Tibial nerve (tissue), 4 donors: ENCODE measurements around the gene PICK1. TPM values are rescaled to one million over a fixed set of nuclear protein-coding genes. Genes with fewer than 3 reads are reported as not detected.
"Not testable (repeated sequence)": the region's sequence is repeated elsewhere in the genome, so short reads cannot be mapped to it uniquely, and the experiment has no call there.

Experiments
- DNase-seq, 2 donors: peaks; one replicate each; pipeline ENCODE4 v3.0.0-alpha.2; 2019; ENCODE audit warnings: low spot score in 2 of 2
- H3K27ac ChIP-seq, 4 donors: fragments of 200-600 bp; sonication (generic) in 3 of 4; one replicate each; pipeline ENCODE4 v1.5.1; 2017 to 2019; ENCODE audit warnings: mild to moderate bottlenecking in 1 of 4
- H3K27me3 ChIP-seq, 2 donors: fragments of 200-600 bp; sonication (generic) in 1 of 2; one replicate each; pipeline versions ENCODE4 v1.5.1 to v1.6.0; 2017 to 2019
- H3K36me3 ChIP-seq, 3 donors: fragments of 200-600 bp; sonication (generic); one replicate each; pipeline ENCODE4 v1.5.1; 2018 to 2019
- H3K4me1 ChIP-seq, 4 donors: fragments of 200-600 bp; sonication (generic) in 3 of 4; one replicate each; pipeline ENCODE4 v1.5.1; 2017 to 2019
- H3K4me3 ChIP-seq, 4 donors: fragments of 200-600 bp; sonication (generic) in 3 of 4; one replicate each; pipeline ENCODE4 v1.5.1; 2017 to 2019; ENCODE audit warnings: mild to moderate bottlenecking in 1 of 4, moderate library complexity in 1 of 4
- H3K9me3 ChIP-seq, 4 donors: fragments of 200-600 bp; sonication (generic) in 3 of 4; one replicate each; pipeline ENCODE4 v1.5.1; 2017 to 2019
- EP300 ChIP-seq, 2 donors: sonication (generic); formaldehyde crosslinking; IDR thresholded peaks; one replicate each; pipeline ENCODE4 v1.6.1; 2017; ENCODE audit warnings: antibody characterized with exemption in 2 of 2, mild to moderate bottlenecking in 1 of 2
- POLR2A ChIP-seq, 2 donors: fragments of 450-650 bp; IDR thresholded peaks; one replicate each; pipeline ENCODE4 v1.6.1; 2017; ENCODE audit warnings: antibody characterized with exemption in 2 of 2, mild to moderate bottlenecking in 2 of 2, moderate library complexity in 2 of 2
- WGBS, 2 donors: methylation state at CpG; one replicate each; pipeline ENCODE4 v1.1.5; 2018; 5-methylcytosine and 5-hydroxymethylcytosine counted together
- total RNA-seq, 4 donors: library from RNA; depleted of rRNA; stranded (reverse); fragments of >200 nt; gene quantifications; one replicate each; pipeline ENCODE4 v1.1.0, GENCODE V29; 2016
- TF ChIP-seq, protein P1 (sequence below), 5 experiments: fragments of 200-600 bp in 3 of 5; fragments of 450-650 bp in 2 of 5; sonication (generic) in 3 of 5; IDR thresholded peaks; one replicate each; pipeline ENCODE4 v1.5.1; 2016 to 2019; ENCODE audit warnings: antibody characterized with exemption in 5 of 5, mild to moderate bottlenecking in 3 of 5, moderate library complexity in 2 of 5

PICK1 gene
- total RNA-seq, 4 donors from 2014 or later, result 32.1 to 49.8 (median 44.2) TPM

DNA sequence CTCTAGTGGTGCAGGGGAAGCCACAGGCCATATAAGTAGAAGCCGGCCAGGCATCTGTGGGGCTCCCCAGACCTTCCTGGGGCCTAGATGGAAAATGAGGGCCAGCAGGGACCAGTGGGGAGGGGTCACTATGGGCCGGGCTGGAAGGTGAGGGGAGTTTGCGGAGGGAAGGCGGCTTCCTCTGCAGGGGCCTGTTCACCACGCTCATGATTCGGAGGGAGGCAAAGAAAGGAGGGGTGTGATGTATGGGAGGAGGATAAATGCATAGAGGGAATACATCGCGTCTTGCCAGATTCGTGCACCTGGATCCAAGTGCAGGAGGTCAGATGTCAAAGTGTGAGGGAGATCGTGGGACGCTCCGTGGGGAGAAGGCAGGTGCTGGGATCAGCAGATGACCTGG is 19.9 kb downstream of the PICK1 start:
- Histone ChIP-seq H3K4me1 (peaks cover 0 to 45% (median 11%) of the 10 kb centered on the region in 4 donors), H3K9me3 (no peaks in the 10 kb centered on the region), H3K27ac (no peak overlapping the region), H3K4me3 (no peak overlapping the region), H3K27me3 (peaks cover 0 to 14% of the 10 kb centered on the region in 2 donors), H3K36me3 (peaks cover under 1 to 36% (median 7%) of the 10 kb centered on the region in 3 donors)
- WGBS, 2 donors, result 76 to 79% methylated on average over 12 of the region's 12 CpGs
- TF ChIP-seq EP300 (IDR thresholded peaks at IDR 0.05), result no peak
- TF ChIP-seq, protein P1, sequence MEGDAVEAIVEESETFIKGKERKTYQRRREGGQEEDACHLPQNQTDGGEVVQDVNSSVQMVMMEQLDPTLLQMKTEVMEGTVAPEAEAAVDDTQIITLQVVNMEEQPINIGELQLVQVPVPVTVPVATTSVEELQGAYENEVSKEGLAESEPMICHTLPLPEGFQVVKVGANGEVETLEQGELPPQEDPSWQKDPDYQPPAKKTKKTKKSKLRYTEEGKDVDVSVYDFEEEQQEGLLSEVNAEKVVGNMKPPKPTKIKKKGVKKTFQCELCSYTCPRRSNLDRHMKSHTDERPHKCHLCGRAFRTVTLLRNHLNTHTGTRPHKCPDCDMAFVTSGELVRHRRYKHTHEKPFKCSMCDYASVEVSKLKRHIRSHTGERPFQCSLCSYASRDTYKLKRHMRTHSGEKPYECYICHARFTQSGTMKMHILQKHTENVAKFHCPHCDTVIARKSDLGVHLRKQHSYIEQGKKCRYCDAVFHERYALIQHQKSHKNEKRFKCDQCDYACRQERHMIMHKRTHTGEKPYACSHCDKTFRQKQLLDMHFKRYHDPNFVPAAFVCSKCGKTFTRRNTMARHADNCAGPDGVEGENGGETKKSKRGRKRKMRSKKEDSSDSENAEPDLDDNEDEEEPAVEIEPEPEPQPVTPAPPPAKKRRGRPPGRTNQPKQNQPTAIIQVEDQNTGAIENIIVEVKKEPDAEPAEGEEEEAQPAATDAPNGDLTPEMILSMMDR (IDR thresholded peaks at IDR 0.05), result no peak
- TF ChIP-seq POLR2A (IDR thresholded peaks at IDR 0.05), result no peak
- no peak for DNase-seq

DNA sequence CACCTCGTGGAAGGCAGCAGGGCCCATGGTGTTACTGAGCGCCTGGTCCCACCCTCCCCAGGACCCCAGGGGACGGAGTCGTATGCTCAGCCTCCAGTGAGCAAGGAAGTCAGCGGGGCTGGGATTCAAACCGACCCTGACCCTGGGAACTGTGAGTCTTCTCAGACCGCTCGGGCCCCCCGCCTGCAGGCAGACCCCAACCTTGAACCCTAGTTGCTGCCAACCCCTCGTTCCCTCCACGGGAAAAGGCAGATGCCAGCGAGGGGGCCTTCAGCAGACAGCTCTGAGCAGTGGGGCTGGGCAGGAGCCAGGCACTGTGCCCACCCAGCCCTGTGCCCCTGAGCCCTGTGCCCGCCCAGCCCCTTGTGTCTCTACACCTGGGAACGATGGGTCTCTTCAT is 20.4 kb downstream of the PICK1 start:
- Histone ChIP-seq H3K4me3 (no peak overlapping the region), H3K9me3 (no peaks in the 10 kb centered on the region), H3K27me3 (peaks cover 0 to 18% of the 10 kb centered on the region in 2 donors), H3K27ac (no peak overlapping the region), H3K36me3 (peaks cover 0 to 31% (median 7%) of the 10 kb centered on the region in 3 donors), H3K4me1 (peaks cover 0 to 46% (median 12%) of the 10 kb centered on the region in 4 donors)
- no peak for DNase-seq
- WGBS, 2 donors, result 71 to 72% methylated on average over 9 to 14 of the region's 14 CpGs
- TF ChIP-seq POLR2A (IDR thresholded peaks at IDR 0.05), result no peak
- TF ChIP-seq EP300 (IDR thresholded peaks at IDR 0.05), result no peak
- TF ChIP-seq, protein P1 (IDR thresholded peaks at IDR 0.05), result no peak

DNA sequence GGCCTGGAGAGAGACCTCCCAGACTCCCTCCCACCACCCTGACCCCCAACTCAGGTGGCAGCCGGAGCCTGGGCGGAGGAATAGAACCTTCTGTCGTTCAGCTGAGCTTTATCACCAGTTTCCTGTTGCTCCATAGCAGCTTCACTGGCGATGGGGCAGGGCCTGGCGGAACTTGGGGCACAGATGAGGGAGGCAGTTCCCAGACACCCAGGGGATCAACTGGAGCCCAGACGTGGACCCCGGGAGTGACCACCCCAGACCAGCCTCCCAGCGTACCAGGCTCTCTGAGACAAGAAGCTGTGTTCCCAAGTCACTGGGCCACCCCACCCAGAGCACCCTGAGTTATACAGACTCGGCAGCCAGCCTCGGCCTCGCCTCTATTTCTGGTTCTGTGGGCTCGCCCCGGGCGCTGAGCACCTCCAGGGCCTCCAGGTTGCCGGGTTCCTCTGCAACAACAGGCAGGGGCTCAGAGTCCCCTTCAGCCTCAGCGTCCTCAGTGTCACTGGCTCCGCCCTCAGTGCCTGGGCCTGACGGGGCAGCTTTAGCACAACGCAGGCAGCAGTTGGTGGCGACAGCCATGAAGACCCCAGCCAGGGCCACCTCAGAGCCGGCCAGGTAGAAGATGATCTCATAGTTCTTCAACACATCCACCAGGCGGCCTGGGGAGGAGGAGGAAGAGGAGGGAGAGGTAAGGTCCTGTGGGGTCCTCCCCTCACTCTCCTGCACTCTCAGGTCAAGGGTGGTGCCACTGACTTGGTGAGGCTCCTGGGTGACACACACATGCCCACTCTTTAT is 21.0 kb downstream of the PICK1 start:
- TF ChIP-seq, protein P1 (IDR thresholded peaks at IDR 0.05), result no peak
- TF ChIP-seq EP300 (IDR thresholded peaks at IDR 0.05) (no peak), POLR2A (IDR thresholded peaks at IDR 0.05) (no peak)
- peaks cover 0 to 25% (median 2%) of the 10 kb centered on the region in 3 donors for H3K36me3 ChIP-seq
- no peaks in the 10 kb centered on the region for H3K9me3 ChIP-seq
- no peak for DNase-seq
- peaks cover 0 to 46% (median 14%) of the 10 kb centered on the region in 4 donors for H3K4me1 ChIP-seq
- WGBS, 2 donors, result 67 to 74% methylated on average over 13 to 19 of the region's 22 CpGs
- H3K27me3 ChIP-seq, result peaks cover 0 to 24% of the 10 kb centered on the region in 2 donors
- H3K27ac ChIP-seq, result no peak overlapping the region
- H3K4me3 ChIP-seq, result no peak overlapping the region

DNA sequence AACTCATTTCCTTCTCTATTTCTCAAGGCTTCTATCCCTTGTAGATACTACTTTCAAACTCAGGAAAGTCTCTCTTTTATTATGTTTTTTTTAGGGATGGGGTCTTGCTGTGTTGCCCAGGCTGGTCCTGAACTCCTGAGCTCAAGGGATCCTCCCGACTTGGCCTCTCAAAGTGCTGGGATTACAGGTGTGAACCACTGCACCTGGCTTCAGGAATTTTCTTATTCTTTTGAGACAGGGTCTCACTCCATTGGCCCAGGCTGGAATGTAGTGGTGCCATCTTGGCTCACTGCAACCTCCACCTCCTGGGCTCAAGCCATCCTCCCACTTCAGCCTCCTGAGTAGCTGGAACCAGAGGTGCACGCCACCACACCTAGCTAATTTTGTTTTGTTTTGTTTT is 22.0 kb downstream of the PICK1 start:
- DNase-seq, H3K9me3 ChIP-seq, H3K27ac ChIP-seq, H3K4me3 ChIP-seq: not testable (repeated sequence)
- Histone ChIP-seq H3K27me3 (peaks cover 0 to 24% of the 10 kb centered on the region in 2 donors), H3K4me1 (peaks cover 0 to 54% (median 14%) of the 10 kb centered on the region in 4 donors), H3K36me3 (peaks cover 0 to 22% (median 0%) of the 10 kb centered on the region in 3 donors)
- 88 to 94% methylated on average over 2 of the region's 2 CpGs for WGBS, 2 donors

DNA sequence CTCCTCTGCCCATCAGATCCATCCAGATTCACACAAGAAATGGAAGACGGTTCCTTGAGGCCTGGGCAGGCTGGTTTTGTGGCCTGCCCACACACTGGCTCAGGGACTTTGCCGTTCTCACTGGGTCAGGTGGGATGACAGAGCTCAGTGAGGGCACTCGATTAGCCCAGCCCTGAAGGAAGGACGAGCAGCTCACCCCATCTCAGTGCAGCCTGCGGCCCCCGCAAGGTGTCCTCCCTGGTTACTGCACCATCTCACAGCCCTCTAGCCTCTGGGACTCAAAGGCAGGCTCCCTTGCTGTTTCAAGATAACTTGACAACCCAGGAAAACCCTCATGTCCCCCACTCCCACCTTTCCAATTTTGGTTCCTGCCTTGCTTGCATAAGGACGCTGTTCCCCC is 22.6 kb downstream of the PICK1 start:
- Histone ChIP-seq H3K27me3 (peaks cover 0 to 24% of the 10 kb centered on the region in 2 donors), H3K27ac (no peak overlapping the region), H3K4me1 (peaks cover 0 to 56% (median 14%) of the 10 kb centered on the region in 4 donors), H3K9me3 (no peaks in the 10 kb centered on the region), H3K36me3 (peaks cover 0 to 21% (median 0%) of the 10 kb centered on the region in 3 donors), H3K4me3 (no peak overlapping the region)
- TF ChIP-seq POLR2A (IDR thresholded peaks at IDR 0.05) (no peak), EP300 (IDR thresholded peaks at IDR 0.05) (no peak)
- TF ChIP-seq, protein P1 (IDR thresholded peaks at IDR 0.05), result no peak
- no peak for DNase-seq
- WGBS, 2 donors, result 79 to 89% methylated on average over 7 of the region's 7 CpGs
